COLO829 (cell line): ENCODE data around the gene ZNF334.

Experiments
- DNase-seq: peaks from one replicate; pipeline ENCODE4 v3.0.0; 2012; ENCODE audit warnings: low spot score

ZNF334 gene

GRCh38 chr20:46485431-46485830 is 27.9 kb downstream of the ZNF334 start:
- no peak for DNase-seq

GRCh38 chr20:46484954-46485353 is 28.4 kb downstream of the ZNF334 start:
- DNase-seq = no peak

- no peak for DNase-seq
Measured at GRCh38 chr20:46483879-46484278, 29.5 kb downstream of the ZNF334 start.

GRCh38 chr20:46482864-46483263 is 30.5 kb downstream of the ZNF334 start:
- DNase-seq = no peak

GRCh38 chr20:46477640-46478039 is 35.7 kb downstream of the ZNF334 start:
- no peak for DNase-seq

- DNase-seq = no peak
Measured at GRCh38 chr20:46477225-46477624, 36.1 kb downstream of the ZNF334 start.

- DNase-seq = no peak
Measured at GRCh38 chr20:46468508-46468907, 44.9 kb downstream of the ZNF334 start.

GRCh38 chr20:46464451-46464850 is 48.9 kb downstream of the ZNF334 start:
- DNase-seq = no peak

GRCh38 chr20:46463852-46464251 is 49.5 kb downstream of the ZNF334 start:
- DNase-seq = no peak

GRCh38 chr20:46461808-46462207 is 51.6 kb downstream of the ZNF334 start:
- no peak for DNase-seq

GRCh38 chr20:46458866-46459750 is 54.3 kb downstream of the ZNF334 start:
- no peak for DNase-seq

- DNase-seq = no peak
Measured at GRCh38 chr20:46456255-46457028, 56.9 kb downstream of the ZNF334 start.

GRCh38 chr20:46455729-46456128 is 57.6 kb downstream of the ZNF334 start:
- DNase-seq = no peak
